NCI-H524 (cell line): Measurements from ENCODE around the gene AP1AR.

ENCODE experiments used
- DNase-seq, 2 experiments: peaks; one replicate each; lab custom pipeline; 2025; lab: John Stamatoyannopoulos, UW

Gene AP1AR

DNA sequence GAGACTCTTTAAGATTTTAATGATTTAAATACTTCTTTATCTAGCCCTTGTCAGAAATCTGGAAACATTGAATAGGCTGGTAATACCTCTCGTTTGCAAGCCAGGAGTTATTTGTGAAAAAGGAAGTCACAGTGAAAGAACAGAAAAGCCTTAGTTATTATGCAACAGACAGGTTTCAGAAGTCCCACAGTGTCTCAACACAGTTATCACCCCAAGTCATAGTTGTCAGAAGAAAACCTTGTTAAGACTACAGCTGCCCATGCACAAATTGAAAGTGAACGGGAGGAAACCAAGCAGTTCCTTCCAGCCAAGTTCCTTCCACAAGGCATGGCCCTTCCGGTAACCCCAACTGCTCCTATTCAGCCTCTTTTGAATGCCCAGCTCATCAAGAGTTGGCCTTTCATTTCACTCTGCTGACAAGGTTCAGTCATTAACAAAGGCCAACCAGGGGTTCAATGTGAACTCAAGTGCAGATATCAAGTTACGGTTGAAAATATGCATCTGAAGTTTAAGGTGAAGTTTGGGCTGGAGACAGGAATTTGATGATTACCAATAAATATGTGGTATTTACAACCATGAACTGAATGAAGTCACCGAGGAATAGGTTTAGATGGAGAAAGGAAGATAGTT lies 81.1 kb downstream of the AP1AR start:
- no peak for DNase-seq

DNA sequence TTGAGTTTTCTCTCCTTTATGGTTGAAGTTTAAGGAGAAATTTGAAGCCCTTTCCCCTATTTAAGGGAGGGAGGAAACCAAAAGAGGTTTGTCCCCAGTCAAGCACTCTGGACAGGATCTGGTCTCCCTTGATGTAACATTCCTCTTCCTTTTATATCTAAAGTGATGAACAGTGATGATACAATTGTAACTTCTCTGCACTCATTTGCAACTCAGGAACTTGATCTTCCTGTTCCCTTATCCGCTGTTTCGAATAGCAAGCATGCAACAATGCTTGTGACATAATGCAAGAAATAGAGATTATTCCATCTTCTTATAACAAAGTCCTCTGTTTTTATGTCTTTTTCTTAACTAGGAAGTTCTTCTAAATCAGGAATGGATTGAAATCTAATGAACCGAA lies 83.9 kb downstream of the AP1AR start:
- no peak for DNase-seq

DNA sequence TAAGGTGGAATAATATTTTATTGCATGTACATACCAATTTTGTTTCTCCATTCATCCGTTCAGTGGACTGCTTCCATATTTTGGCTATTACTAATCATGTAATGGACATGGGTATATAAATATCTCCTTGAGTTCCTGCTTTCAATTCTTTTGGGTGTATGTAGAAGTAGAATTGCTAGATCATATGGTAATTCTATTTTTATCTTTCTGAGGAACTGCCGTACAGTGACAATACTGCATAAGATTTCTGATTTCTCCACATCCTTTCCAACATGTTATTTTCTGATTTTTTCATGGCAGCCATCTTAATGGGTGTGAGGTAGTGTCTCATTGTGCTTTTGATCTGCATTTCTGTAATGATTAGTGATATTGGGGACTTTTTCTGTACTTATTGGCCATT lies 84.8 kb downstream of the AP1AR start:
- no peak for DNase-seq

DNA sequence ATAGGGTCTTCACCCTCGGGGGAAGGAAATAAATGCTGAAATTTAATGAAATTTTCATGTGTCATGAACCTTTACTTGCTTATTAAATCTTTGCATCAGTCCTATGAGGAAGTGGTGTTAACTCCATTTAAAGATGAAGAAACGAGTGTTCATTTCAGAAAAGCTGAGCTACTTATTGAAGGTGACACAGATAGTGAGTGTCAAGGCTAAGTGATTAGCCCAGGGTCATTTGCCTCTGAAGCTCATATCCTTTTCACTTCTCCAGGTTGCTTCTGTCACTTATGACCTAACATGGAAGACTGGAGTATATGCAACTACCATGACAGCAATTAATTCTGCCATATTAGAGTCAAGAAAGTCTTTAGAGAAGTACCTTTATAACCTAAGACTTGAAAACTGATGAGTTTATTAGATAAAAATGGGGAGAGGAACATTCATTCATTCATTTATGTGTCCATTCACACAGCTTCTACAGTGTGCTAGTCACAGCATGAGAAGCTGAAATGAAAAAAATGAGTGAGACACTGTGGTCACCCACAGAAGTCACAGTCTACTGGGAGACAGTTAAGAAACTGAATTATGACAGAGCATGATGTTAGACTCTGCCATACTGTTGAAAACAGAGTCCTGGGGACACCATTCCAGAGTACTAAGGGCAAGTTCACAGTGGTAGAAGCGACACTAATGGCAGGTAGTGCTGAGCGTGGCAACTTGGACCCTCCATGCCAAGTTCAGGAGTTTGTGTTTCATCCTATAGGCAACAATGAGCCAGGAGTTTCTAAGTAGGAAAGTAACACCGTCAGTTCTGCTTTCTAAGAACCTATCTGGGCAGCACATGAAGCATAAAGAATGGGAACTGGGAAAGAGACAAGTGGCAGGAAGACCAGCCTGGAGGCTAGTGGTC lies 86.9 kb downstream of the AP1AR start:
- DNase-seq, result no peak
